RWPE2 (cell line): ENCODE data around the gene RCOR1.

Experiments used
- ATAC-seq: fragments of 200-7000 bp; cut with Tn5 transposase; 3 replicates; pipeline ENCODE4 v1.9.1; 2021; ENCODE audit warnings: low read depth
- DNase-seq: peaks from one replicate; pipeline ENCODE4 v3.0.0-alpha.2; 2020; ENCODE audit warnings: low spot score
- H3K27ac ChIP-seq: fragments of 450-650 bp; 2 replicates; pipeline ENCODE4 v1.5.1; 2017; ENCODE audit warnings: mild to moderate bottlenecking; ENCODE audit not compliant: poor library complexity, severe bottlenecking
- H3K27me3 ChIP-seq: fragments of 250-450 bp; sonication (Bioruptor Pico); 2 replicates; pipeline ENCODE4 v1.5.1; 2021; ENCODE audit warnings: mild to moderate bottlenecking, moderate library complexity; ENCODE audit not compliant: insufficient read depth, poor library complexity, severe bottlenecking
- H3K36me3 ChIP-seq: fragments of 250-450 bp; sonication (Bioruptor Pico); 2 replicates; pipeline ENCODE4 v1.5.1; 2020; ENCODE audit warnings: low read depth, mild to moderate bottlenecking, moderate library complexity
- H3K4me1 ChIP-seq: fragments of 250-450 bp; sonication (Bioruptor Pico); 2 replicates; pipeline ENCODE4 v1.5.1; 2021; ENCODE audit warnings: mild to moderate bottlenecking, moderate library complexity; ENCODE audit not compliant: insufficient read depth, poor library complexity, severe bottlenecking
- H3K4me3 ChIP-seq: fragments of 250-450 bp; sonication (Bioruptor Pico); 2 replicates; pipeline ENCODE4 v1.5.1; 2021; ENCODE audit warnings: mild to moderate bottlenecking, moderate library complexity; ENCODE audit not compliant: severe bottlenecking
- H3K9me3 ChIP-seq: fragments of 250-450 bp; sonication (Bioruptor Pico); 2 replicates; pipeline ENCODE4 v1.5.1; 2021; ENCODE audit warnings: mild to moderate bottlenecking, moderate library complexity; ENCODE audit not compliant: severe bottlenecking
- CTCF ChIP-seq: fragments of 450-650 bp; IDR thresholded peaks from one replicate; pipeline ENCODE4 v1.5.1; 2017; ENCODE audit warnings: mild to moderate bottlenecking, moderate library complexity; ENCODE audit not compliant: poor library complexity, severe bottlenecking

Gene RCOR1

GRCh38 chr14:102751088-102751487 is 158.6 kb downstream of the RCOR1 start:
- Histone ChIP-seq H3K9me3 (no peaks in the 10 kb centered on the region), H3K27me3 (no peaks in the 10 kb centered on the region), H3K36me3 (peaks cover 2% of the 10 kb centered on the region; the same call in 1 of the 2 replicates), H3K27ac (no peak overlapping the region), H3K4me1 (no peaks in the 10 kb centered on the region), H3K4me3 (no peak overlapping the region)
- TF ChIP-seq CTCF: no peak
- no peak for DNase-seq
- no peak for ATAC-seq

- DNase-seq (no peak), ATAC-seq (no peak)
- H3K9me3 ChIP-seq: no peaks in the 10 kb centered on the region
- H3K36me3 ChIP-seq: no peaks in the 10 kb centered on the region
- no peaks in the 10 kb centered on the region for H3K4me1 ChIP-seq
- no peaks in the 10 kb centered on the region for H3K27me3 ChIP-seq
- H3K4me3 ChIP-seq: no peak overlapping the region
- no peak for TF ChIP-seq CTCF
- no peak overlapping the region for H3K27ac ChIP-seq
Measured at GRCh38 chr14:102752239-102752847, 159.9 kb downstream of the RCOR1 start.

- no peaks in the 10 kb centered on the region for H3K4me1 ChIP-seq
- no peaks in the 10 kb centered on the region for H3K36me3 ChIP-seq
- no peaks in the 10 kb centered on the region for H3K9me3 ChIP-seq
- no peak overlapping the region for H3K27ac ChIP-seq
- H3K27me3 ChIP-seq: no peaks in the 10 kb centered on the region
- DNase-seq (no peak), ATAC-seq (no peak)
- H3K4me3 ChIP-seq: no peak overlapping the region
- no peak for TF ChIP-seq CTCF
Measured at GRCh38 chr14:102754370-102755262, 162.2 kb downstream of the RCOR1 start.

GRCh38 chr14:102757646-102758045 is 165.2 kb downstream of the RCOR1 start:
- no peak for TF ChIP-seq CTCF
- no peak overlapping the region for H3K4me3 ChIP-seq
- H3K27ac ChIP-seq: no peak overlapping the region
- H3K4me1 ChIP-seq: no peaks in the 10 kb centered on the region
- DNase-seq (no peak), ATAC-seq (no peak)
- no peaks in the 10 kb centered on the region for H3K27me3 ChIP-seq
- no peaks in the 10 kb centered on the region for H3K9me3 ChIP-seq
- no peaks in the 10 kb centered on the region for H3K36me3 ChIP-seq

GRCh38 chr14:102758087-102758486 is 165.6 kb downstream of the RCOR1 start:
- no peak for TF ChIP-seq CTCF
- no peaks in the 10 kb centered on the region for H3K36me3 ChIP-seq
- no peaks in the 10 kb centered on the region for H3K27me3 ChIP-seq
- H3K9me3 ChIP-seq: no peaks in the 10 kb centered on the region
- no peak overlapping the region for H3K27ac ChIP-seq
- ATAC-seq (no peak), DNase-seq (no peak)
- H3K4me1 ChIP-seq: no peaks in the 10 kb centered on the region
- H3K4me3 ChIP-seq: no peak overlapping the region
